SU-DHL-6 (cell line): ENCODE measurements around the gene FAT1.

ENCODE experiments used
- EZH2phosphoT487 ChIP-seq: fragments of 200-600 bp; sonication (generic), shearing (Covaris generic); conservative IDR thresholded peaks from 2 replicates; pipeline ENCODE4 v1.6.1; 2018; ENCODE audit warnings: mild to moderate bottlenecking, antibody characterized with exemption, low read length, moderate library complexity, mixed read lengths
- TF ChIP-seq, protein P1 (sequence below): fragments of 200-600 bp; sonication (generic); IDR thresholded peaks from one replicate; pipeline ENCODE4 v1.5.1; 2017; ENCODE audit warnings: antibody characterized with exemption, mild to moderate bottlenecking, low read length, moderate library complexity; ENCODE audit not compliant: insufficient read depth, poor library complexity, severe bottlenecking

DNA sequence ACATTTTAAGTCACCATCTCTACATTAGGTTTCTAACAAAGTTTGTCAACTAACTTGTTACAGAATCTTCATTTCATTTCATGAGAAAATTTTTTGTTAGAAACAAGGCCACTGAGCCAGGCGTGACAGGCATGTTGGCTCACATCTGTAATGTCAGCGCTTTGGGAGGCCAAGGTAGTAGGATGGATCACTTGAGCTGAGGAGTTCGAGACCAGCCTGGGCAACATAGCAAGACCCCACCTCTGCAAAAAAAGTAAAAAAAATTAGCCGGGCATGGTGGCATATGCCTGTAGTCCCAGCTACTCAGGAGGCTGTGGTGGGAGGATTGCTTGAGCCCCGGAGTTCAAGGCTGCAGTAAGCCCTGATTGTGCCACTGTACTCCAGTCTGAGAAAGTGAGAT, 32.3 kb downstream of the FAT1 start:
- TF ChIP-seq, protein P1, sequence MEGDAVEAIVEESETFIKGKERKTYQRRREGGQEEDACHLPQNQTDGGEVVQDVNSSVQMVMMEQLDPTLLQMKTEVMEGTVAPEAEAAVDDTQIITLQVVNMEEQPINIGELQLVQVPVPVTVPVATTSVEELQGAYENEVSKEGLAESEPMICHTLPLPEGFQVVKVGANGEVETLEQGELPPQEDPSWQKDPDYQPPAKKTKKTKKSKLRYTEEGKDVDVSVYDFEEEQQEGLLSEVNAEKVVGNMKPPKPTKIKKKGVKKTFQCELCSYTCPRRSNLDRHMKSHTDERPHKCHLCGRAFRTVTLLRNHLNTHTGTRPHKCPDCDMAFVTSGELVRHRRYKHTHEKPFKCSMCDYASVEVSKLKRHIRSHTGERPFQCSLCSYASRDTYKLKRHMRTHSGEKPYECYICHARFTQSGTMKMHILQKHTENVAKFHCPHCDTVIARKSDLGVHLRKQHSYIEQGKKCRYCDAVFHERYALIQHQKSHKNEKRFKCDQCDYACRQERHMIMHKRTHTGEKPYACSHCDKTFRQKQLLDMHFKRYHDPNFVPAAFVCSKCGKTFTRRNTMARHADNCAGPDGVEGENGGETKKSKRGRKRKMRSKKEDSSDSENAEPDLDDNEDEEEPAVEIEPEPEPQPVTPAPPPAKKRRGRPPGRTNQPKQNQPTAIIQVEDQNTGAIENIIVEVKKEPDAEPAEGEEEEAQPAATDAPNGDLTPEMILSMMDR = no peak
- no peak for TF ChIP-seq EZH2phosphoT487
